BLaER1 treated with 17β-estradiol and CSF1 and Interleukin-3, amounts not matched to agents 10 nM and 100 nM (cell line): Measurements from ENCODE around the gene SATB2.

Source experiments
- H3K27ac ChIP-seq, 11 experiments: shearing (Covaris generic); formaldehyde crosslinking; 2 replicates each; pipeline ENCODE4 v1.8.1; 2022
- H3K27me3 ChIP-seq, 11 experiments: shearing (Covaris generic); formaldehyde crosslinking; 2 replicates each; pipeline ENCODE4 v1.8.1; 2022
- H3K36me3 ChIP-seq, 11 experiments: shearing (Covaris generic); formaldehyde crosslinking; 2 replicates each; pipeline ENCODE4 v1.8.1; 2022
- H3K4me1 ChIP-seq, 10 experiments: shearing (Covaris generic); formaldehyde crosslinking; 2 replicates each; pipeline ENCODE4 v1.8.1; 2022
- H3K4me2 ChIP-seq, 11 experiments: shearing (Covaris generic); formaldehyde crosslinking; 2 replicates each; pipeline ENCODE4 v1.8.1; 2022
- H3K4me3 ChIP-seq, 10 experiments: shearing (Covaris generic); formaldehyde crosslinking; 2 replicates each; pipeline ENCODE4 v1.8.1; 2022
- H3K9ac ChIP-seq, 11 experiments: shearing (Covaris generic); formaldehyde crosslinking; 2 replicates each; pipeline ENCODE4 v1.8.1; 2022
- H3K9me3 ChIP-seq, 11 experiments: shearing (Covaris generic); formaldehyde crosslinking; replicated peaks in 1 of 11; 2 replicates each; pipeline ENCODE4 v1.8.1; 2022
- H4K20me1 ChIP-seq, 11 experiments: shearing (Covaris generic); formaldehyde crosslinking; 2 replicates each; pipeline ENCODE4 v1.8.1; 2022
- Cebpa-rat ChIP-seq, 11 experiments: shearing (Covaris generic); IDR thresholded peaks; 2 replicates each; pipeline ENCODE4 v1.8.1; 2022

The SATB2 gene

GRCh38 chr2:199457147-199458008 lies at the start of gene SATB2:
TSS of gene SATB2 (minus strand) at chr2:199457939. CDS start at chr2:199456037, 1,902 bp downstream.
- H3K27ac ChIP-seq, result peak within 1 kb of the TSS in 5 of 11 experiments; percentile 2 to 73 (median 70); a peak in 8 of 22 replicates
- H3K4me1 ChIP-seq, result peaks cover 10 to 40% (median 26%) of the 10 kb centered on the region in 10 experiments; a peak in 19 of 20 replicates
- peak within 1 kb of the TSS; percentile 59 to 86 (median 76); a peak in 21 of 22 replicates for H3K9ac ChIP-seq
- peaks cover 81 to 100% (median 99%) of the 10 kb centered on the region in 11 experiments for H3K27me3 ChIP-seq
- no peak for TF ChIP-seq Cebpa-rat (IDR thresholded peaks at IDR 0.05)
- H3K4me2 ChIP-seq, result peak within 1 kb of the TSS; percentile 88 to 99 (median 97)
- no peaks in the 10 kb centered on the region for H3K36me3 ChIP-seq
- peaks cover 0 to 8% (median 0%) of the 10 kb centered on the region in 11 experiments; a peak in 6 of 22 replicates for H3K9me3 ChIP-seq
- peak within 1 kb of the TSS; percentile 63 to 82 (median 76) for H3K4me3 ChIP-seq
- H4K20me1 ChIP-seq, result peaks cover 0 to 73% (median 52%) of the 10 kb centered on the region in 11 experiments; a peak in 18 of 22 replicates

DNA sequence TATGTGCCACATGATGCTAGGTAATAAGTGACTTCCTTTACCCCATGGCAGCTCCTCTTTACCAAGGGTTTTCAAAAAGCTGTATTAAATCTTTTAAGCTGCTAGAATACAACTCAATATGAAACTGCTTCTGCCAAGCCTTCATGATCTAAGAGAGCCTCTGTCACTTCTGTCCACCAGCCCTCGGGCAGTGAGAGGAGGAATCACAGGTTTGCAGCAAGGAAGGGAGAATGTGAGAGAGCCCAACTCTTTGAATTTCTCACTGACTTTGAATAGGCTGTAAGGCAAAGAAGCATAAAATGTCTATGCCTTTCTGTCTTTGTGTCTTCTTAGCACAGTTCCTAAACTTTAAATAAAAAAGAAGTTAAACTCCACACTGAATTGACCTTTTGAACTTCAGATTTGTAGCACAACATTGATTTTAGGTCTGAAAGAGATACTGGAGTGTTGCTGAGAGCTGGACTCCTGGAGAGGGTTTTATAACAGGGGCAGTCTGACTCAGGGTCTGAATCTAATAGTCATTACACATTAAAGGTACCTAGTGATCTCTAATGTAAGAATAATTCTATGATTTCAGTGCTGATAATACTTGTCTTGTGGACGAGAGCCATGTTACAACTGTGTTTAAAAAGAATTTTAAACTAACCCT lies 48.1 kb upstream of the SATB2 start:
- H3K27ac ChIP-seq, result no peak overlapping the region
- H3K9me3 ChIP-seq, result no peaks in the 10 kb centered on the region
- H3K36me3 ChIP-seq, result no peaks in the 10 kb centered on the region
- H3K4me2 ChIP-seq, result no peak overlapping the region
- no peak overlapping the region for H3K4me3 ChIP-seq
- no peak for TF ChIP-seq Cebpa-rat (IDR thresholded peaks at IDR 0.05)
- no peaks in the 10 kb centered on the region for H3K27me3 ChIP-seq
- no peaks in the 10 kb centered on the region for H3K4me1 ChIP-seq
- H4K20me1 ChIP-seq, result no peaks in the 10 kb centered on the region
- H3K9ac ChIP-seq, result no peak overlapping the region

DNA sequence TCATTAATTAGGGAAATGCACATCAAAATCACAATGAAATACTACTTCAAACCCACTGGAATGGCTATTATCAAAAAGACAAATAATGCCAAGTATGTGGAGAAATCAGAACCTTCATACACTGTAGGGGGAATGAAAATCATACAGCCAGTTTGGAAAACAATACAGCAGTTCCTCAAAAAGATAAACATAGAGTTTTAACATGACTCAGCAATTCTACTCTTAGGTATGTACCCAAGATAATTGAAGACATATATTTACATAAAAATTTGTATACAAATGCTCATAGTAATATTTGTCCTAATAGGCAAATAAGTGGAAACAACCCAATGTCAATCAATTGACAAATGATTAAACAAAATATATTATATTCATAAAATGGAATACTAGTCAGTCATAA lies 45.4 kb upstream of the SATB2 start:
- H3K4me2 ChIP-seq, result no peak overlapping the region
- H3K4me3 ChIP-seq, result no peak overlapping the region
- no peaks in the 10 kb centered on the region for H3K4me1 ChIP-seq
- H3K27me3 ChIP-seq, result no peaks in the 10 kb centered on the region
- no peak overlapping the region for H3K27ac ChIP-seq
- TF ChIP-seq Cebpa-rat (IDR thresholded peaks at IDR 0.05), result no peak
- no peak overlapping the region for H3K9ac ChIP-seq
- H4K20me1 ChIP-seq, result no peaks in the 10 kb centered on the region
- H3K36me3 ChIP-seq, result no peaks in the 10 kb centered on the region
- no peaks in the 10 kb centered on the region for H3K9me3 ChIP-seq

GRCh38 chr2:199499005-199499404 lies 41.3 kb upstream of the SATB2 start:
- Histone ChIP-seq H4K20me1 (no peaks in the 10 kb centered on the region), H3K27me3 (no peaks in the 10 kb centered on the region), H3K4me1 (no peaks in the 10 kb centered on the region), H3K36me3 (no peaks in the 10 kb centered on the region), H3K27ac (no peak overlapping the region), H3K9me3 (no peaks in the 10 kb centered on the region), H3K4me3 (no peak overlapping the region), H3K4me2 (no peak overlapping the region), H3K9ac (no peak overlapping the region)
- TF ChIP-seq Cebpa-rat (IDR thresholded peaks at IDR 0.05), result no peak

- no peak overlapping the region for H3K9ac ChIP-seq
- H3K9me3 ChIP-seq, result no peaks in the 10 kb centered on the region
- no peak overlapping the region for H3K27ac ChIP-seq
- H3K4me2 ChIP-seq, result no peak overlapping the region
- H3K4me3 ChIP-seq, result no peak overlapping the region
- TF ChIP-seq Cebpa-rat (IDR thresholded peaks at IDR 0.05), result no peak
- no peaks in the 10 kb centered on the region for H3K36me3 ChIP-seq
- H3K4me1 ChIP-seq, result no peaks in the 10 kb centered on the region
- H3K27me3 ChIP-seq, result no peaks in the 10 kb centered on the region
- no peaks in the 10 kb centered on the region for H4K20me1 ChIP-seq
These were observed 37.4 kb upstream of the SATB2 start for GRCh38 chr2:199495147-199495546.

DNA sequence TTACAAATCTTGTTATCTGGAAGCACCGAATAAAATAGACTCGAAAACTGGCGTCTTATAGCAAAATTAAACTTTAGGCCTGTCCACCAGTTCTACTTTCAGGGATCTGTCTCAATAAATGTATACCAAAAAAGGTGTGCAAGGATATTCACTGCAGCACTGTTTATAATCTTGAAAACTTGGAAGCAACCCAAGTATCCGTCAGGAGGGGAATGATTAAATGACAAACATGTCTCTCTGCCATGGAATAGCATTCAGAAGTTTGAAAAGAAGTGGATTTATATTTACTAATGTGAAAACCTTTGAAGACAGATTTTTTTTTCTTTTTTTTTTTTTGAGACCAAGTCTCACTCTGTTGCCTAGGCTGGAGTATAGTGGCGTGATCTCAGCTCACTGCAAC lies 32.3 kb upstream of the SATB2 start:
- Histone ChIP-seq H3K27ac (no peak overlapping the region), H3K27me3 (no peaks in the 10 kb centered on the region), H3K9me3 (no peaks in the 10 kb centered on the region), H3K4me1 (no peaks in the 10 kb centered on the region), H3K9ac (no peak overlapping the region), H3K4me2 (no peak overlapping the region), H3K4me3 (no peak overlapping the region), H3K36me3 (no peaks in the 10 kb centered on the region), H4K20me1 (no peaks in the 10 kb centered on the region; a peak in 1 of 22 replicates)
- TF ChIP-seq Cebpa-rat (IDR thresholded peaks at IDR 0.05), result no peak

GRCh38 chr2:199488772-199489400 lies 31.1 kb upstream of the SATB2 start:
- no peak overlapping the region for H3K27ac ChIP-seq
- no peak overlapping the region for H3K4me3 ChIP-seq
- no peak overlapping the region for H3K9ac ChIP-seq
- H3K4me1 ChIP-seq, result no peaks in the 10 kb centered on the region
- TF ChIP-seq Cebpa-rat (IDR thresholded peaks at IDR 0.05), result no peak
- H3K9me3 ChIP-seq, result no peaks in the 10 kb centered on the region
- no peaks in the 10 kb centered on the region for H3K36me3 ChIP-seq
- H3K4me2 ChIP-seq, result no peak overlapping the region
- no peaks in the 10 kb centered on the region for H3K27me3 ChIP-seq
- H4K20me1 ChIP-seq, result no peaks in the 10 kb centered on the region; a peak in 1 of 22 replicates

- Histone ChIP-seq H3K9ac (no peak overlapping the region), H3K4me2 (no peak overlapping the region), H3K4me1 (no peaks in the 10 kb centered on the region), H3K4me3 (no peak overlapping the region), H3K36me3 (no peaks in the 10 kb centered on the region), H3K9me3 (no peaks in the 10 kb centered on the region), H3K27ac (no peak overlapping the region), H3K27me3 (no peaks in the 10 kb centered on the region), H4K20me1 (no peaks in the 10 kb centered on the region; a peak in 1 of 22 replicates)
- no peak for TF ChIP-seq Cebpa-rat (IDR thresholded peaks at IDR 0.05)
These were observed 28.1 kb upstream of the SATB2 start for GRCh38 chr2:199485732-199486335.

DNA sequence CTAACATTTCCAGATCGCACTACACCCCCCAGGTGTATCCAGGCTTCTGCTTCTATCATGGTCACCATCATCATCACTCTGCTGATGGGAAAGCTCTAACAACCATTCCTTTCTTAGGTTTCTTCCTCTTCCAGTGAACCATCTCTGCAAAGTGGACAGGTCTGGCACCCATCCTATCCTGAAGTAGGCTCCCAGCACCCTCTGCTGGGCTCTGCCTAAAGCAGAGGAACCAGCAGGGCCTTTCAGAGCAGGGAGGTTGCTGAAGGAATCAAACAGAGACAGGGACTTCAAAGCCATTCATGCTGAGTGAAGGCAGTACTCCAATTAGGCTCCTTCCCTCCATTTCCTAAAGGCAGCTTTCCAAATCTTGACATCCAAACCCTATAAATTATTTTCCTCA lies 27.2 kb upstream of the SATB2 start:
- H3K9me3 ChIP-seq, result no peaks in the 10 kb centered on the region
- H3K4me2 ChIP-seq, result no peak overlapping the region
- no peaks in the 10 kb centered on the region for H3K27me3 ChIP-seq
- H3K4me3 ChIP-seq, result no peak overlapping the region
- H3K4me1 ChIP-seq, result no peaks in the 10 kb centered on the region
- no peaks in the 10 kb centered on the region; a peak in 1 of 22 replicates for H4K20me1 ChIP-seq
- no peak overlapping the region for H3K27ac ChIP-seq
- H3K36me3 ChIP-seq, result no peaks in the 10 kb centered on the region
- no peak for TF ChIP-seq Cebpa-rat (IDR thresholded peaks at IDR 0.05)
- no peak overlapping the region for H3K9ac ChIP-seq
